HCT116 (cell line): ENCODE measurements around the gene MSI2. TPM values are rescaled to one million over a fixed set of nuclear protein-coding genes. Genes with fewer than 3 reads are reported as not detected.

Experiments used
- ATAC-seq: fragments of 200-7000 bp; cut with Tn5 transposase; 2 replicates; pipeline ENCODE4 v1.9.1; 2020; ENCODE audit warnings: mild to moderate bottlenecking, moderate library complexity
- BruUV-seq: library from RNA; stranded (reverse); fragments of 400-500 nt; replicated peaks from 2 replicates; lab custom pipeline; 2021; lab: Mats Ljungman, UMichigan
- CTCF ChIA-PET: fragments of 300-600 bp; sonication (Branson Sonifier 250); formaldehyde crosslinking; loops from one replicate; lab custom pipeline; 2021; ENCODE audit warnings: antibody characterized with exemption; lab: Charles Lee
- POLR2A ChIA-PET: fragments of 300-600, 350-600 bp; sonication (Branson Sonifier 250); formaldehyde crosslinking; loops from one replicate; lab custom pipeline; 2021; ENCODE audit warnings: antibody characterized with exemption; lab: Charles Lee
- RAD21 ChIA-PET, 2 experiments: fragments of 300-600 bp; sonication (Branson Sonifier 250); formaldehyde crosslinking; loops; one replicate each; lab custom pipeline; 2023; ENCODE audit warnings: low total read pairs in 2 of 2; ENCODE audit not compliant: uncharacterized antibody in 2 of 2, unreplicated experiment in 2 of 2, low non-redundant PET in 1 of 2; lab: Charles Lee
- DNase-seq: peaks from one replicate; pipeline ENCODE4 v3.0.0-alpha.2; 2010; ENCODE audit warnings: low read depth, low spot score
- H2AFZ ChIP-seq: fragments of 200-600 bp; shearing (Covaris generic), sonication (generic); 2 replicates; pipeline ENCODE4 v1.6.1; 2017; ENCODE audit warnings: low read depth, mixed run types, mixed read lengths, antibody characterized with exemption, low read length; ENCODE audit not compliant: poor library complexity, severe bottlenecking
- H3K27ac ChIP-seq: 2 replicates; pipeline ENCODE4 v1.5.1; 2012; ENCODE audit warnings: low read depth, low read length
- H3K27me3 ChIP-seq: fragments of 200-600 bp; sonication (generic); 2 replicates; pipeline ENCODE4 v1.6.1; 2016; ENCODE audit warnings: mixed run types, low read length, mixed read lengths; ENCODE audit not compliant: insufficient read depth
- H3K36me3 ChIP-seq, 2 experiments: fragments of 200-500 bp in 1 of 2; fragments of 200-600 bp in 1 of 2; sonication (Bioruptor generic) in 1 of 2; sonication (generic) in 1 of 2; 2 replicates each; pipeline versions ENCODE4 v1.5.1 to v1.6.1; 2014 to 2016; ENCODE audit warnings: low read length in 2 of 2, inconsistent platforms in 1 of 2, mixed read lengths in 1 of 2, mixed run types in 1 of 2; ENCODE audit not compliant: insufficient read depth in 2 of 2, control insufficient read depth in 1 of 2
- H3K4me1 ChIP-seq, 2 experiments: fragments of 200-600 bp in 1 of 2; sonication (generic) in 1 of 2; 2 replicates each; pipeline versions ENCODE4 v1.5.1 to v1.6.1; 2012 to 2017; ENCODE audit warnings: low read length in 2 of 2, inconsistent platforms in 1 of 2, mild to moderate bottlenecking in 1 of 2, mixed read lengths in 1 of 2, mixed run types in 1 of 2, moderate library complexity in 1 of 2; ENCODE audit not compliant: insufficient read depth in 2 of 2, control insufficient read depth in 1 of 2
- H3K4me2 ChIP-seq: fragments of 200-600 bp; sonication (generic); 2 replicates; pipeline ENCODE4 v1.6.1; 2017; ENCODE audit warnings: mixed run types, low read length, mixed read lengths
- H3K4me3 ChIP-seq, 2 experiments: fragments of 200-600 bp in 1 of 2; sonication (generic) in 1 of 2; replicated peaks in 1 of 2; 2 replicates each; pipeline ENCODE4 v1.5.1; 2011 to 2016; ENCODE audit warnings: low read length in 2 of 2, control low read depth in 1 of 2, low read depth in 1 of 2, mild to moderate bottlenecking in 1 of 2, mixed read lengths in 1 of 2, mixed run types in 1 of 2
- H3K79me2 ChIP-seq: fragments of 200-600 bp; sonication (generic); 2 replicates; pipeline ENCODE4 v1.6.1; 2017; ENCODE audit warnings: mild to moderate bottlenecking, mixed run types, low read length, moderate library complexity, mixed read lengths; ENCODE audit not compliant: insufficient read depth
- H3K9ac ChIP-seq: fragments of 200-600 bp; sonication (generic); 2 replicates; pipeline ENCODE4 v1.6.1; 2016; ENCODE audit warnings: low read length, mixed read lengths
- H3K9me2 ChIP-seq: fragments of 200-600 bp; sonication (generic), shearing (Covaris generic); 2 replicates; pipeline ENCODE4 v1.6.1; 2017; ENCODE audit warnings: mixed run types, mild to moderate bottlenecking, moderate library complexity; ENCODE audit not compliant: insufficient read depth
- H3K9me3 ChIP-seq, 2 experiments: fragments of 200-500 bp in 1 of 2; fragments of 200-600 bp in 1 of 2; sonication (Bioruptor generic) in 1 of 2; sonication (generic) in 1 of 2; 2 replicates each; pipeline ENCODE4 v1.6.1; 2014 to 2017; ENCODE audit warnings: low read length in 2 of 2, mixed read lengths in 2 of 2, inconsistent platforms in 1 of 2, low read depth in 1 of 2, mild to moderate bottlenecking in 1 of 2, mixed run types in 1 of 2, moderate library complexity in 1 of 2; ENCODE audit not compliant: control insufficient read depth in 1 of 2, insufficient read depth in 1 of 2
- H4K20me1 ChIP-seq: fragments of 200-600 bp; sonication (generic), shearing (Covaris generic); 2 replicates; pipeline ENCODE4 v1.6.1; 2017; ENCODE audit warnings: mixed run types, mild to moderate bottlenecking, moderate library complexity; ENCODE audit not compliant: insufficient read depth
- CEBPB ChIP-seq: IDR thresholded peaks from 2 replicates; pipeline ENCODE4 v1.6.1; 2012; ENCODE audit warnings: low read depth
- ELF1 ChIP-seq: IDR thresholded peaks from 2 replicates; pipeline ENCODE4 v1.6.1; 2012; ENCODE audit warnings: low read depth, borderline replicate concordance
- EZH2 ChIP-seq: fragments of 200-600 bp; sonication (generic); IDR thresholded peaks from 2 replicates; pipeline ENCODE4 v1.6.1; 2017; ENCODE audit warnings: antibody characterized with exemption, mixed run types
- EZH2phosphoT487 ChIP-seq: fragments of 200-600 bp; IDR thresholded peaks from 2 replicates; pipeline ENCODE4 v1.6.1; 2018; ENCODE audit warnings: antibody characterized with exemption, borderline replicate concordance
- FOSL1 ChIP-seq: IDR thresholded peaks from 2 replicates; pipeline ENCODE4 v1.6.1; 2012; ENCODE audit warnings: low read depth
- JUND ChIP-seq: IDR thresholded peaks from 2 replicates; pipeline ENCODE4 v1.6.1; 2012
- POLR2A ChIP-seq: IDR thresholded peaks from 2 replicates; pipeline ENCODE4 v1.7.0; 2011; ENCODE audit warnings: borderline replicate concordance; ENCODE audit not compliant: insufficient read depth, insufficient read length; ENCODE audit errors: extremely low read depth
- POLR2AphosphoS5 ChIP-seq: IDR thresholded peaks from 2 replicates; pipeline ENCODE4 v1.6.1; 2011; ENCODE audit warnings: mild to moderate bottlenecking, low read depth, low read length, moderate library complexity
- RAD21 ChIP-seq: IDR thresholded peaks from 2 replicates; pipeline ENCODE4 v1.6.1; 2012; ENCODE audit warnings: low read depth, mild to moderate bottlenecking
- SIN3A ChIP-seq: IDR thresholded peaks from 2 replicates; pipeline ENCODE4 v1.6.1; 2012; ENCODE audit warnings: low read depth
- SP1 ChIP-seq: IDR thresholded peaks from 2 replicates; pipeline ENCODE4 v1.6.1; 2012; ENCODE audit warnings: low read depth
- TCF7L2 ChIP-seq: IDR thresholded peaks from 2 replicates; pipeline ENCODE4 v1.7.0; 2011; ENCODE audit warnings: borderline replicate concordance, inconsistent platforms; ENCODE audit not compliant: insufficient read depth, insufficient read length; ENCODE audit errors: extremely low read depth
- ZFX ChIP-seq: fragments of 450-650 bp; IDR thresholded peaks from 2 replicates; pipeline ENCODE4 v1.6.1; 2017
- intact Hi-C: fragments of 100-400 bp; cut with micrococcal nuclease; formaldehyde crosslinking; loops from 2 replicates; pipeline ENCODE4 v1.10.0; 2022
- total RNA-seq: library from RNA; stranded (reverse); gene quantifications from one replicate; pipeline ENCODE4 v1.2.1, GENCODE V29; 2021; ENCODE audit not compliant: unreplicated experiment
- TF ChIP-seq, protein P1 (sequence below), 3 experiments: fragments of 200-600 bp in 1 of 3; sonication (generic) in 1 of 3; IDR thresholded peaks in 2 of 3; conservative IDR thresholded peaks in 1 of 3; 2 replicates each; pipeline ENCODE4 v1.5.1; 2012 to 2017; ENCODE audit warnings: low read depth in 2 of 3, low read length in 2 of 3, antibody characterized with exemption in 1 of 3, borderline replicate concordance in 1 of 3, control low read depth in 1 of 3, mild to moderate bottlenecking in 1 of 3, mixed read lengths in 1 of 3, mixed run types in 1 of 3, moderate library complexity in 1 of 3; ENCODE audit not compliant: insufficient read depth in 1 of 3
- TF ChIP-seq, protein P2 (sequence below): IDR thresholded peaks from 2 replicates; pipeline ENCODE4 v1.6.1; 2011; ENCODE audit warnings: mild to moderate bottlenecking, low read length, moderate library complexity; ENCODE audit not compliant: insufficient replicate concordance; ENCODE audit errors: extremely low read depth
- TF ChIP-seq, protein P3 (sequence below): IDR thresholded peaks from 2 replicates; pipeline ENCODE4 v1.6.1; 2012

Gene MSI2
- total RNA-seq, 1 experiment from 2014 or later = 137 TPM

- H3K36me3 ChIP-seq = no peaks in the 10 kb centered on the region; a peak in 1 of 4 replicates
- CTCF ChIA-PET = no interaction called here
These were observed 63.5 kb downstream of the MSI2 start for GRCh38 chr17:57319806-57320205.

More at GRCh38 chr17:57319806-57320205, 63.5 kb downstream of the MSI2 start:
- Histone ChIP-seq H2AFZ (no peak overlapping the region), H3K4me1 (no peaks in the 10 kb centered on the region), H3K9me3 (no peaks in the 10 kb centered on the region), H3K79me2 (peaks cover 7% of the 10 kb centered on the region), H3K27me3 (no peaks in the 10 kb centered on the region), H3K9me2 (no peaks in the 10 kb centered on the region), H3K9ac (no peak overlapping the region), H4K20me1 (no peaks in the 10 kb centered on the region), H3K4me2 (no peak overlapping the region), H3K4me3 (no peak overlapping the region), H3K27ac (no peak overlapping the region)
- ChIA-PET POLR2A (no interaction called here), RAD21 (no interaction called here)
- TF ChIP-seq POLR2AphosphoS5 (no peak), EZH2 (no peak), JUND (no peak), RAD21 (no peak), POLR2A (no peak), CEBPB (no peak), SIN3A (no peak), SP1 (no peak), FOSL1 (no peak), ZFX (no peak), ELF1 (no peak), TCF7L2 (no peak), EZH2phosphoT487 (no peak)
- TF ChIP-seq, protein P1, sequence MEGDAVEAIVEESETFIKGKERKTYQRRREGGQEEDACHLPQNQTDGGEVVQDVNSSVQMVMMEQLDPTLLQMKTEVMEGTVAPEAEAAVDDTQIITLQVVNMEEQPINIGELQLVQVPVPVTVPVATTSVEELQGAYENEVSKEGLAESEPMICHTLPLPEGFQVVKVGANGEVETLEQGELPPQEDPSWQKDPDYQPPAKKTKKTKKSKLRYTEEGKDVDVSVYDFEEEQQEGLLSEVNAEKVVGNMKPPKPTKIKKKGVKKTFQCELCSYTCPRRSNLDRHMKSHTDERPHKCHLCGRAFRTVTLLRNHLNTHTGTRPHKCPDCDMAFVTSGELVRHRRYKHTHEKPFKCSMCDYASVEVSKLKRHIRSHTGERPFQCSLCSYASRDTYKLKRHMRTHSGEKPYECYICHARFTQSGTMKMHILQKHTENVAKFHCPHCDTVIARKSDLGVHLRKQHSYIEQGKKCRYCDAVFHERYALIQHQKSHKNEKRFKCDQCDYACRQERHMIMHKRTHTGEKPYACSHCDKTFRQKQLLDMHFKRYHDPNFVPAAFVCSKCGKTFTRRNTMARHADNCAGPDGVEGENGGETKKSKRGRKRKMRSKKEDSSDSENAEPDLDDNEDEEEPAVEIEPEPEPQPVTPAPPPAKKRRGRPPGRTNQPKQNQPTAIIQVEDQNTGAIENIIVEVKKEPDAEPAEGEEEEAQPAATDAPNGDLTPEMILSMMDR (IDR thresholded peaks at IDR 0.05 in 2 of 3, conservative IDR thresholded peaks at IDR 0.05 in 1 of 3; ENCODE audit: borderline replicate concordance in 1 of 3, insufficient read depth in 1 of 3, low read depth in 2 of 3, low read length in 2 of 3) = no peak
- TF ChIP-seq, protein P2, sequence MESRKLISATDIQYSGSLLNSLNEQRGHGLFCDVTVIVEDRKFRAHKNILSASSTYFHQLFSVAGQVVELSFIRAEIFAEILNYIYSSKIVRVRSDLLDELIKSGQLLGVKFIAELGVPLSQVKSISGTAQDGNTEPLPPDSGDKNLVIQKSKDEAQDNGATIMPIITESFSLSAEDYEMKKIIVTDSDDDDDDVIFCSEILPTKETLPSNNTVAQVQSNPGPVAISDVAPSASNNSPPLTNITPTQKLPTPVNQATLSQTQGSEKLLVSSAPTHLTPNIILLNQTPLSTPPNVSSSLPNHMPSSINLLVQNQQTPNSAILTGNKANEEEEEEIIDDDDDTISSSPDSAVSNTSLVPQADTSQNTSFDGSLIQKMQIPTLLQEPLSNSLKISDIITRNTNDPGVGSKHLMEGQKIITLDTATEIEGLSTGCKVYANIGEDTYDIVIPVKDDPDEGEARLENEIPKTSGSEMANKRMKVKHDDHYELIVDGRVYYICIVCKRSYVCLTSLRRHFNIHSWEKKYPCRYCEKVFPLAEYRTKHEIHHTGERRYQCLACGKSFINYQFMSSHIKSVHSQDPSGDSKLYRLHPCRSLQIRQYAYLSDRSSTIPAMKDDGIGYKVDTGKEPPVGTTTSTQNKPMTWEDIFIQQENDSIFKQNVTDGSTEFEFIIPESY = no peak
- TF ChIP-seq, protein P3, sequence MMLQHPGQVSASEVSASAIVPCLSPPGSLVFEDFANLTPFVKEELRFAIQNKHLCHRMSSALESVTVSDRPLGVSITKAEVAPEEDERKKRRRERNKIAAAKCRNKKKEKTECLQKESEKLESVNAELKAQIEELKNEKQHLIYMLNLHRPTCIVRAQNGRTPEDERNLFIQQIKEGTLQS = no peak
- ATAC-seq (no peak), DNase-seq (no peak)
- no TSS peak for BruUV-seq
- intact Hi-C loops = no loop called here
